GM23338 (cell line): ENCODE measurements around the gene APCDD1L.

Source experiments
- CREB1 ChIP-seq: fragments of 250-450 bp; sonication (Bioruptor Pico); IDR thresholded peaks from 2 replicates; pipeline ENCODE4 v1.5.0; 2020; ENCODE audit warnings: low read depth, mild to moderate bottlenecking, moderate library complexity
- CTCF ChIP-seq, 2 experiments: fragments of 200-600 bp in 1 of 2; sonication (generic) in 1 of 2; conservative IDR thresholded peaks; 2 replicates each; pipeline versions ENCODE4 v1.5.1 to v1.6.1; 2016 to 2017; ENCODE audit warnings: antibody characterized with exemption in 2 of 2, low read depth in 2 of 2, mild to moderate bottlenecking in 2 of 2, moderate library complexity in 1 of 2
- EZH2 ChIP-seq: fragments of 200-600 bp; sonication (generic); IDR thresholded peaks from one replicate; pipeline ENCODE4 v1.8.0; 2017; ENCODE audit warnings: antibody characterized with exemption, mild to moderate bottlenecking, low read depth; ENCODE audit not compliant: unreplicated experiment
- EZH2phosphoT487 ChIP-seq: fragments of 200-600 bp; sonication (generic); IDR thresholded peaks from one replicate; pipeline ENCODE4 v1.8.1; 2018; ENCODE audit warnings: antibody characterized with exemption; ENCODE audit not compliant: unreplicated experiment
- JUNB ChIP-seq: IDR thresholded peaks from one replicate; pipeline ENCODE4 v1.6.1; 2016; ENCODE audit warnings: antibody characterized with exemption; ENCODE audit not compliant: unreplicated experiment
- NANOG ChIP-seq: IDR thresholded peaks from 2 replicates; pipeline ENCODE4 v1.6.1; 2016; ENCODE audit warnings: antibody characterized with exemption, borderline replicate concordance
- POLR2AphosphoS5 ChIP-seq: IDR thresholded peaks from 2 replicates; pipeline ENCODE4 v1.6.1; 2016; ENCODE audit warnings: antibody characterized with exemption, low read depth
- STAT1 ChIP-seq: IDR thresholded peaks from one replicate; pipeline ENCODE4 v1.6.1; 2016; ENCODE audit warnings: antibody characterized with exemption; ENCODE audit not compliant: unreplicated experiment
- ZNF114 ChIP-seq: fragments of 250-450 bp; sonication (Bioruptor Pico); IDR thresholded peaks from 2 replicates; pipeline ENCODE4 v1.5.0; 2020; ENCODE audit warnings: mild to moderate bottlenecking, moderate library complexity
- TF ChIP-seq, protein P1 (sequence below): IDR thresholded peaks from 2 replicates; pipeline ENCODE4 v1.6.1; 2016; ENCODE audit warnings: antibody characterized with exemption
- TF ChIP-seq, protein P2 (sequence below): IDR thresholded peaks from one replicate; pipeline ENCODE4 v1.6.1; 2018; ENCODE audit warnings: antibody characterized with exemption; ENCODE audit not compliant: unreplicated experiment

GRCh38 chr20:58444746-58445255 lies 70.4 kb downstream of the APCDD1L start:
- TF ChIP-seq CTCF (conservative IDR thresholded peaks at IDR 0.05; ENCODE audit: low read depth in 2 of 2) (no peak), EZH2phosphoT487 (no peak), EZH2 (no peak), NANOG (no peak), POLR2AphosphoS5 (no peak), CREB1 (CRISPR knock-in tag) (no peak), JUNB (no peak), STAT1 (no peak), ZNF114 (CRISPR knock-in tag) (no peak)
- TF ChIP-seq, protein P1, sequence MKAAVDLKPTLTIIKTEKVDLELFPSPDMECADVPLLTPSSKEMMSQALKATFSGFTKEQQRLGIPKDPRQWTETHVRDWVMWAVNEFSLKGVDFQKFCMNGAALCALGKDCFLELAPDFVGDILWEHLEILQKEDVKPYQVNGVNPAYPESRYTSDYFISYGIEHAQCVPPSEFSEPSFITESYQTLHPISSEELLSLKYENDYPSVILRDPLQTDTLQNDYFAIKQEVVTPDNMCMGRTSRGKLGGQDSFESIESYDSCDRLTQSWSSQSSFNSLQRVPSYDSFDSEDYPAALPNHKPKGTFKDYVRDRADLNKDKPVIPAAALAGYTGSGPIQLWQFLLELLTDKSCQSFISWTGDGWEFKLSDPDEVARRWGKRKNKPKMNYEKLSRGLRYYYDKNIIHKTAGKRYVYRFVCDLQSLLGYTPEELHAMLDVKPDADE, result no peak
- TF ChIP-seq, protein P2, sequence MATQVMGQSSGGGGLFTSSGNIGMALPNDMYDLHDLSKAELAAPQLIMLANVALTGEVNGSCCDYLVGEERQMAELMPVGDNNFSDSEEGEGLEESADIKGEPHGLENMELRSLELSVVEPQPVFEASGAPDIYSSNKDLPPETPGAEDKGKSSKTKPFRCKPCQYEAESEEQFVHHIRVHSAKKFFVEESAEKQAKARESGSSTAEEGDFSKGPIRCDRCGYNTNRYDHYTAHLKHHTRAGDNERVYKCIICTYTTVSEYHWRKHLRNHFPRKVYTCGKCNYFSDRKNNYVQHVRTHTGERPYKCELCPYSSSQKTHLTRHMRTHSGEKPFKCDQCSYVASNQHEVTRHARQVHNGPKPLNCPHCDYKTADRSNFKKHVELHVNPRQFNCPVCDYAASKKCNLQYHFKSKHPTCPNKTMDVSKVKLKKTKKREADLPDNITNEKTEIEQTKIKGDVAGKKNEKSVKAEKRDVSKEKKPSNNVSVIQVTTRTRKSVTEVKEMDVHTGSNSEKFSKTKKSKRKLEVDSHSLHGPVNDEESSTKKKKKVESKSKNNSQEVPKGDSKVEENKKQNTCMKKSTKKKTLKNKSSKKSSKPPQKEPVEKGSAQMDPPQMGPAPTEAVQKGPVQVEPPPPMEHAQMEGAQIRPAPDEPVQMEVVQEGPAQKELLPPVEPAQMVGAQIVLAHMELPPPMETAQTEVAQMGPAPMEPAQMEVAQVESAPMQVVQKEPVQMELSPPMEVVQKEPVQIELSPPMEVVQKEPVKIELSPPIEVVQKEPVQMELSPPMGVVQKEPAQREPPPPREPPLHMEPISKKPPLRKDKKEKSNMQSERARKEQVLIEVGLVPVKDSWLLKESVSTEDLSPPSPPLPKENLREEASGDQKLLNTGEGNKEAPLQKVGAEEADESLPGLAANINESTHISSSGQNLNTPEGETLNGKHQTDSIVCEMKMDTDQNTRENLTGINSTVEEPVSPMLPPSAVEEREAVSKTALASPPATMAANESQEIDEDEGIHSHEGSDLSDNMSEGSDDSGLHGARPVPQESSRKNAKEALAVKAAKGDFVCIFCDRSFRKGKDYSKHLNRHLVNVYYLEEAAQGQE, result no peak
